Measurements from ENCODE around the gene PDE9A.

PDE9A gene

DNA sequence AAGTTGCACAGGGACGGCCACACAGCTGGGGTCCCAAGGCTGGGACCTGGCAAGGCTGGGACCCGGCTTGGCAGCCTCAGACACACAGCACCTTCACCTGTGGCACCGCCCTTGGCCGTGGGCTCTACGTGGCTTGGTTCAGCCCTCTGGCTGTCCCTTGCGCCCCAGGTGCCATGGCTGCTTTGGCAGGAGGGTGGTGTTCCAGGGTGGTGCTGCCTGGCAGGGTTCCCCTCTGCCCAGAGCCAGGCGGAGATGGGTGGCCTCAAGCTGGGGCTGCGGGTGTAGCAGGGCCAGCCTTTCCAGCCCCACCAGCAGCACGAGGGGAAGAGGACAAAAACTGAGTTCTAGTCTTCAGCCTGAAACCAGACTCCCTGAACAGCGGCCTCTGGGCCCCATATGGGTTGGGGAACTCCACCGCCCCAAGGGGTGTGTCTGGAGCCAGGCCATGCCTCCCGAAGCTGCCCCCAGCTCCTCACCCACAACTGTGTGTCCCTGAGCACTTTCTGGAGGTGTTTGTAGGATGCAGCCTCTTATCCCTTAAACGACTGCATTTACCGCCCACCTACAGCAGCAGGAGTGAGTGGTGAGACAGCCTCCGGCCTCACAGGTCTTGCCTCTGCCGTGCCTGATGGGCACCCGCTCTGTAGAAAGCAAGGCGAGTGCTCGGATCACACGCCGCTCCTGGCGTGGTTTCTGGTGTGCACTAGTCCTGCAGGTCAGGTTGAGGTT lies 92.3 kb downstream of the PDE9A start:
- no peak for DNase-seq

DNA sequence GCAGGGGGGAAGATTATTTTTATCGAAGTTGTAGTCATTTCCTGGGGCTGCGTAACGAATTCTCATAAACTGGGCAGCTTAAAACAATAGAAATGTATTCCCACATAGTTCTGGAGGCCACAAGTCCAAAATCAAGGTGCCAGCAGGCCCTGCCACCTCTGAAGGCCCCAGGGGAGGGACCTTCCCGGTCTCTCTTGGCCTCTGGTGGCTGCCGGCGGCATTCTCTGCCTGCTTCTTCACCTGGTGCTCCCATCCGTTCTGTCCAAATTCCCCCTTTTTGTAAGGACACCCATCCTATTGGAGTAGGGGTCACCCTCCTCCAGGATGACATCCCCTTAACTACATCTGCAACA lies 92.8 kb downstream of the PDE9A start:
- no peak for DNase-seq

DNA sequence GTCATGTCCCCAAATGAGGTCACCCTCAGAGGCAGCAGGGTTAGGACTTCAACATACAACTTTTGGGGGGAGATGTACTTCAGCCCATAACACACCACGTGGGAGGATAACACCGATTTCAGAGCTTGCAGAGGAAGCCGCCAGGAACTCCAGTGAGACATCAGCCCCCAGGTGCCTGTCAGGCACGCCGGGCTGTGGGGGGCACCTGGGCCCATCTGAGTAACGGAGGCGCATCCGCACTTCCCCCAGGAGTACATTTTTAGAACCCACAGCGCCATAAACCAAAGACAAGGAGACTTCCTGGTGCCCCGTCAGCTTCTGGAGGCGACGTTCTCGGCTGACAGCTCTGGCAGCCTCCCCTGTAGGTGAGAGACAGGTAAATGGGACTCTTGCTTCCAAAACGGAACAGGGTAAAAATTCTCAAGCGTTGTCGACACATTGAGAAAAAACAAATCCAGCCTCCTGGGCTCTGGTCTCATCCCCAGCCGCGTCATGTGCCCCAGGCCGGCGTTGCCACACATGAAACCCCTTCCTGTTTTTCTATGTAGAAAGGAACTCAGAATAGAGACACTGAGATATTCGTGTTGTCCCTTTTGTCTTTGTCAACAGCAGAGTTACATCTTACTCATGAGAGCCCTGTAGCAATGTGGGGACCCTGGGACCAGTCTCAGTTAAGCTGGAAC lies 93.3 kb downstream of the PDE9A start:
- peak; percentile 16 to 28 for DNase-seq

DNA sequence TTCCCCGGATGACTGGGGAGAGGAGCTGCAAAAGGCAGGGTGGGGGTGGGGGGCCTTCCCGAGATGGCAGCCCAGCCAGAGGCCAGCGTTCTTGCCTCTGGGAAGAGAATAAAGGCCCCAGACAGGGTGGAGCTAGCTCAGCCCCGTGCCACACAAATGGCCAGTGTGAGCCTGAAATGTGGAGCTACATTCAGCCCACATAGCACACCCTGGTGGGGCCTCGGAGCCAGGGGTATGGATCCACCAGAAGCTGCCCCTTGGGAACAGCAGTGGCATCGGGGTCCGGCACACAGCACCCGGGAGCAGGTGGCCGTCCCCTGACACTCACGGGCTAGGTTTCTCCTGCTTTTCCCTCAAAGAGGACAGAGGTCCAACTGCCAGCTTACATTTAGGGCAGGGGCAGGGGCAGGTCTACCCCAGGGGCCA lies 93.9 kb downstream of the PDE9A start:
- DNase-seq, result no peak

DNA sequence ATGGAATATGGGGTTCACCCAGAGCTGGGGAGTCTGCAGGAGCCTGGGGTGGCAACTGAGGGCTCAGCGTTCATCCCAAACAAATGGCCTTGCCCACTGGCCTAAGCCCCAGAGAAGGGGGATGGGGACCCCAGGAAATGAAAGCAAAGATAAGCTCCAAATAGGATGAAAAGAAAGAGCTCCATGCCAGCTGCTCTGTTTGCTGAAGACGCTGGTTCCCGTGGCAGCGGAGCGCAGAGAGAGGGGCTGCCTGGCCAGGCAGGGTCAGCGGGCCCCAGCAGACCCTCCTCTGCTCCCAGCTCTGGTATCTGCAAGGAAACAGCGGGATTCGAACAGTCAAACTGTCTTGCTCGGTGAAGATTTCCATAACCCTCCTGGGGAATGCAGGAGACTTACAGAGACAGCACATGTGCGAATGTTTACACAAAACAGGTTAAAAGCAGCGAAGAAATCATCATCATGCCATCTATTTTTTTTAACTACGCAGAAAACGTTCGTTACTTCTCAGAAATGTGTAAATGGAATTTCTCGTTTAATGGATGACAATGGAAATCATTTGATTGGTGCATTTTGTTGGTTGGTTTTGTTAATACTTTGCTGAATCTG lies 94.4 kb downstream of the PDE9A start:
- no peak for DNase-seq

DNA sequence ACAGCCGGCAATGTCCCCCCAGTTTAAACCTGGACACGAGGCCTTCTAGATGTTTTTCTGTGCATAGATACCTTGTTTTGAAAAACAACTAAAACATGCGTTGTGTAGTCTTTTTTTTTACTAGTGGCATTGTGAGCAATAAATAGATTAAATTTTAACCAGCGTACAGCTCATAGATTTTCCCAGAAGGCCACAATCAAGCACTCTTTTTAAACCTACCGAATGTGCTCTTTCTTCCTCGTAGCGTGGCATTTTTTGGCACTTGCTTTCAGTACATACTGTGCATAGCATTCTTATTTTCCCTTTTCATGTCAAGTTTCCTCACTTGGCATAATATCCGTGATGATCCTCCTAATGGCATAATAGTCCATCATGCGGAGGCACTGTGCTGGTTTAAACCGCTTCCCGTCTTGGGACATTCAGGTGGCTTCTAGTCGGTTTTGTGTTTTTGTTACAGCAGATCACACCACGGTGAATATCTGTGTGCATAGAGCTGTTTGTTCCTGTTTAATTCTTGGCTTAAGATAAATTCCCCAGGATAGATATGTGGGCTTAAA lies 95.3 kb downstream of the PDE9A start:
- no peak for DNase-seq

DNA sequence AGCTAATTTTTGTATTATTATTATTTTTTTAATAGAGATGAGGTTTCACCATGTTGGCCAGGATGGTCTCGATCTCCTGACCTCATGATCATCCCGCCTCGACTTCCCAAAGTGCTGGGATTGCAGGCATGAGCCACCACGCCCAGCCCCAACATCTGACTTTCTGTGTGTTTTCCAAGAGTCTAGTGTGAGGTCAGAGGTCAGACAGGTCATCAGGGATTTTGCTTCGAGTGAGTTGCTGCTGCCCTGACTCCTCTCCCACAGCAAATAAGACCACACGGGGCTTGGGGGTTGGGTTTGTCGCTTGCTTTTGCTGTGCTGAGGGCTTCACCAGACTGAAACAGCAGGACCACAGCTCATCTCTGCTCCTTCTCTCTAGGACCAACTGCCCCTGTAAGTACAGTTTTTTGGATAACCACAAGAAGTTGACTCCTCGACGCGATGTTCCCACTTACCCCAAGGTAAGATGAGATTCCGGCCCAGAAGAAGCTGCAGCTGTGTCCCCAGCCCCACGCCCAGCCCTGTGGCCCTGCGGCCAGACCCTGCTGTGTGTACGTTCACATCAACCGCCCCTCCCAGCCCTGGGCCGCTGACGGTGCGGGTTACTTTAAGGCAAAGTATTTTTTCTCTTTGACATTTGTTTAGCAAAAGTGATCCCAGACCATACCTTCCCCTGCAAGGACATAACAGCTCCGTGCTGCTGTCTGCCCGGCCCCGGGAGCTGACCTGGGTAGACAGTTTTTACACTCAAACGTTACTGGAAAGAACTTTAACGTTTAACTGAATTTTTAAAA lies 97.5 kb downstream of the PDE9A start:
- no peak for DNase-seq

DNA sequence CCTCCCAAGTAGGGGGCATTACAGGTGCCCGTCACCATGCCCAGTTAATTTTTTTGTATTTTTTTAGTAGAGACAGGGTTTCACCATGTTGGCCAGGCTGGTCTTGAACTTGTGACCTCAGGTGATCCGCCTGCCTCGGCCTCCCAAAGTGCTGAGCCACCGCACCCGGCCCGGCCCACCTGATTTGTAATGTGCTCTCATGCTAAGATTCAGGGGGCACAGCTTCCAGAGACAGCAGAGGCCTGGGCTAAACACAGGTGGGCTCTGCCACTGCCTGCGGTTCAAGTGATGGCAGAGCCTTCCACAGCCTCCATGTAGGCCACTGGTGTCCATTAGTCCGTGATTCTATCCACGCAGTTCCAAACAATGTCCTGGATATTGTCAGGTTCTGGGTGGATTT lies 98.4 kb downstream of the PDE9A start:
- DNase-seq, result no peak

DNA sequence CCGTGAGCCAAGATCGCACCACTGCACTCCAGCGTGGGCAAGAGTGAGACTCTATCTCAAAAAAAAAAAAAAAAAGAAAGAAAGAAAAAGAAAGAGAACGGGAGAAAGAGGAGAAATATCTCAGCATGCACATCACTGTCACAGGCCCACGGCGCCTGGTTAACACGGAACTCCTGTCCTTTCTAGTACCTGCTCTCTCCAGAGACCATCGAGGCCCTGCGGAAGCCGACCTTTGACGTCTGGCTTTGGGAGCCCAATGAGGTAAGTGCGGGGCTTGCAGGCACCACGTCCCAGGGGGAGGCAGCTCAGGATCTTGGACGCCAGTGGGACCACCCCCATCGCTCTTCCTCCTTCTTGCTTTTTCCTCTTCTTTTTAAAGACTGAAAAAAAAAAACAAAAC lies 100.4 kb downstream of the PDE9A start:
- no peak for DNase-seq

DNA sequence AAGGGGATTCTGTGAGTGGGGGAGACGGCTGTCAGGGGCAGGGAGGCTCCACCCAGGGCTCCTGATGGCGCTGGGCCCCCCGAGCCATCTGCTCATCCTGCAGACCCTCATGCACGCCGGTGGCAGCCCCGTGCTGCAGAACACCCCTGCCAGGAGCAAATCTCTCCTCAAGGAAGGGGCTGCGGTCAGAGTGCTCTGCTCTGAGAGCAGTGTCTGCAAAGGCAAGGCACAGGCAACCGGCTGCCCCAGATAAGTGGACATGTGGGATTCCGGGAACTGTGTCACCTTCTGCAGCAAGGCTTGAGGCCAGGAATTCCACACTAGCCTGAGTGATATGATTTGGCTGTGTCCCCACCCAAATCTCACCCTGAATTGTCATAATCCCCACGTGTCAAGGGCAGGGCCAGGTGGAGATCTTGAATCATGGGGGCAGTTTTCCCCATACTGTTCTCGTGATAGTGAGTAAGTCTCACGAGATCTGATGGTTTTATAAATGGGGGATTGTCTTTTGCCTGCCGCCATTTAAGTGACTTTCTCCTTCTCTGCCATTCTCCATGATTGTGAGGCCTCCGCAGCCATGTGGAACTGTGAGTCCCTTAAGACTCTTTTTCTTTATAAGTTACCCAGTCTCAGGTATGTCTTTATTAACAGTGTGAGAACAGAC lies 101.0 kb downstream of the PDE9A start:
- no peak for DNase-seq

DNA sequence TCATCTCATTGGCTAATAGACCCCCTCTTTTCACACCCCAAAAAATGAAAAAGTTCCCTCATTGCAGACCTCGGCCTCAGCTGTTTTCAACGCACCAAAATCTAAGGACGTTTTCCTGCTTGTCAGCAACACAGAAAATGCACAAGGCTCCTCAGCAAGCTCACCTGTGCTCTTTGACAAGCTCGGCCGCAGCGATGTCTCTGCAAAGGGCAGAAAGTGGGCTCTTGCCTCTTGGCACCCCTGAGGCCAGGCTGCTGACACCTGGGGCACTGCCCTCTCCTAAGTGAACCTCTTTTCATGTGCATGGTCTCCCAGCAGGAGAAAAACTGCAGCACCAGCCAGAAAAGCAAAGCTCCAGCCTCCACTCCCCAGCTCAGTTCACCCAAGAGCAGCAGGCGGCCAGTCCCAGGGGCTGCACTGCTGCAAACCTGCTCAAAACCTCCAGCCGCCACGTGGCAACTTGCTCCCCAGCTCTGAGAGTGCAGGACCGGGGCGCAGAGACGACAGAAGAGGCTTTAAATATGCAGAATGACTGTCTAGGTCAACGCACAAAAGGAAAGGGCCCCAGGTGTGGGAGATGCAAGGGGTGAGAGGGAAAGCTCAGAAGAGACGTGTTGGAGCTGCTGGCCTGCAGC lies 101.7 kb downstream of the PDE9A start:
- no peak for DNase-seq

DNA sequence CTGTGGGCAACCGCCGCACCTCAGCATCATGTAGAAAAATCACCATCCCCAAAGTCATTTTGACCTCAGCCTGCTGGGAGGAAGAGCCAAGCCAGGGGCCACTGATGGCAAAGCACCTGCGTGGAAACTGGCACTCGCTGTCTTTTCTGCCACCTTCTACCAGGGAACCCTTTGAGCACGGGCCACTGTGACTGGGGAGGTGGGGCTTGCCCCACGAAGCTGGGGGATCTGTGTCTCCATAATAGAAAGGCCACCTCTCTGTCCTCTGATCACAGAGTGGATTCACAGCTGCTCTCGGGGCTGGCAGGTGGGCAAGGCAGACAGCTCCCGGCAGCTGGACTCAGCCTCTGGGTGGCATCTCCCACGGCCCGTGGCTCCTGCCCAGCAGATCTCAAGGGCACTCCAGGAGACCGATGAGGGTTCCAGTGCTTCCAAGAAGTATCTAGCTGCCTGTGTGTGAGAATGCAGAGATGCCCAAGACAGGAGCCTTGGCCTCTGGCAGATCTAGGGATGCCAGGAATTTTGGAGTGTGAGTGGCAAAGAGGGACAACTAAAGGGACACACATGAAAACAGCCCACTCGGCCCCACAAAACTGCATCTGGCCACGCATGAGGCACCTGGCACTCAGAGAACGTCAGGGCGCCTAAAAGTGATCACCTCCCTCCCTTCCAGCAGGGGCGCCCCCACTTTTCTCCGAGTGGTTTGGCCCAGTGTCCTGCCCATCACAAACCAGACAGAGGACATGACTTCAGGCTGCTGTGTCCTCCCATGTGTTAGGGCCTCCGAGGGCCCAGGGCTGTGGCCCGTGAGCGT lies 102.6 kb downstream of the PDE9A start:
- no peak for DNase-seq

DNA sequence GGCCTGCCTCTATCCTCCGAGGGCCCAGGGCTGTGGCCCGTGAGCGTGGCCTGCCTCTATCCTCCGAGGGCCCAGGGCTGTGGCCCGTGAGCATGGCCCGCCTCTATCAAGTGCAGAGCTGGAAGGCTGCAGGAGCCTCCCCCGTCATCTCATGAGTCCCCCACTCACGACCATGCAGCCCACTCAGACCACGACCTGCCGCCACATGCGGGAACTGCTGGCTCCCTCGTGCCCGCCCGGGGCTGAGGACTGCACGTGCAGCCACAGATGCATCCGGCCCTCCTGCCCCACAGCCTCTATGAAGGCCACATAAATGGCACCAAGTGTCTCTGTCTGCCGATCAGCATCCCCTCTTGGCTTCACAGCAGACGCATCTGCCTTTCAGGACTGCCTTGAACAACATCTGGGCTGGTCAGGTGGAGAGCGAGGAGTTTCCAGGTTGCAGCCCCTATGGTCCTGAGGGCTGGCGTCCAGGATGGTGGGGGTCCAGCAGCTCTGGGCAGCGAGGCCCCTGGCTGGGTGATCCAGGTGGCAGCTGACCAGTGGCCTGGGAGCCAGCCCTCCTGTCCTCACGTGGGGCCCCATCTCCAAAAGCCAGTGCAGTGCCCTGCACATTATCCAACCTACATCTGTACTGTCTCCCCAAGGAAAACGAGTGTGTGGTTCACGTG lies 103.3 kb downstream of the PDE9A start:
- no peak for DNase-seq

DNA sequence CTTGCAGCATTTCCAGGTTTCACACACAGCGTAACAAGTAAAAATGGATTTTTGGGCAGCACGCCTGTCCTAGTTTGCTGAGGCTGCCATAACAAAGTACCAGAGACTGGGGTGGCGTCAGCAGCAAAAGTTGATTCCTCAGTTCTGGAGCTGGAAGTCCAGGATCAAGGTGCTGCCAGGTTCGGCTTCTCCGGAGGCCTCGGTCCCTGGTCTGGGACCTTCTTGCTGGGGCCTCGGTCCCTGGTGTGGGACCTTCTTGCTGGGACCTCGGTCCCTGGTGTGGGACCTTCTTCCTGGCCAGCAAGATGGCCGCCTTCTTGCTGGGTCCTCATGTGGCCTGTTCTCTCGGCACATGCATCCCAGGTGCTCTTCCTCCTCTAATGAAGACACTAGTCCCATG lies 104.0 kb downstream of the PDE9A start:
- no peak for DNase-seq

DNA sequence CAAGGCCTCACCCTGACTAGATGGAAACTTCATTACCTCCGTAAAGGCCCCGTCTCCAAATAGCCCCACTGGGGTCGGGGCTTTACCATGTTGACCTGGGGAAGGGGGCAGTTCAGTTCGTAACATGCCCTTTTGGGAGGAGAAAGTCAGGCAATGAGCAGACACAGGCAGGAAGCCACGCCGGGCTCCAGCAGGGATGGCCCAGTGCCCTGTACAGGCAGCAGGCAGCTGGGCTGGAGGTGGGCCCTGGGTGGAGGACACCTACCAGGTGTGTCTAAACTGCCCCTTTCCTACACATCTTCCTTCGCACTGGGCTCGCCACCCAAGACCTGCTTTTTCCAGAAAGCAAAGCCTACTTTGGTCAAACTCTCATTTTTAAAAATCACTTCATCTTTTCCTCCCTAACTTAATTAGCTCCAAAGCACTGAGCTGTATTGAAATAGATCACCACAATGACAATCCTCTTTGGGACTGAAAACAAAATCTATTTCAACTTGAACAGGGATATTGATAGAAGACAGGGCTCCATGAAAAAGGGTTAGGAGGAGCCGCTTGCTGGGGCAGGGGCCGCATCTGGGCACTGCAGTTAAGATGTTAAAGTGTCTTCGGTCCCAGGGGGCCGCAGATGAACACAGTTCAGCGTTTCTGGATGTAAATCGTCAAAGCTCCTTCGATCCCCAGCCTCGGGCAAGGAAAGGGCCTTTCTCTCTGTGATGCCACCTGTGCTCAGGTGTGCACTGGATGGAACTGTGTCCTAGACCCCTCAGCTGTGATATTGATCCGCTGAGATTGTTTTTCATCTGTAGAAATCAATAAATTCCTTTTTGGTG lies 104.6 kb downstream of the PDE9A start:
- no peak for DNase-seq

DNA sequence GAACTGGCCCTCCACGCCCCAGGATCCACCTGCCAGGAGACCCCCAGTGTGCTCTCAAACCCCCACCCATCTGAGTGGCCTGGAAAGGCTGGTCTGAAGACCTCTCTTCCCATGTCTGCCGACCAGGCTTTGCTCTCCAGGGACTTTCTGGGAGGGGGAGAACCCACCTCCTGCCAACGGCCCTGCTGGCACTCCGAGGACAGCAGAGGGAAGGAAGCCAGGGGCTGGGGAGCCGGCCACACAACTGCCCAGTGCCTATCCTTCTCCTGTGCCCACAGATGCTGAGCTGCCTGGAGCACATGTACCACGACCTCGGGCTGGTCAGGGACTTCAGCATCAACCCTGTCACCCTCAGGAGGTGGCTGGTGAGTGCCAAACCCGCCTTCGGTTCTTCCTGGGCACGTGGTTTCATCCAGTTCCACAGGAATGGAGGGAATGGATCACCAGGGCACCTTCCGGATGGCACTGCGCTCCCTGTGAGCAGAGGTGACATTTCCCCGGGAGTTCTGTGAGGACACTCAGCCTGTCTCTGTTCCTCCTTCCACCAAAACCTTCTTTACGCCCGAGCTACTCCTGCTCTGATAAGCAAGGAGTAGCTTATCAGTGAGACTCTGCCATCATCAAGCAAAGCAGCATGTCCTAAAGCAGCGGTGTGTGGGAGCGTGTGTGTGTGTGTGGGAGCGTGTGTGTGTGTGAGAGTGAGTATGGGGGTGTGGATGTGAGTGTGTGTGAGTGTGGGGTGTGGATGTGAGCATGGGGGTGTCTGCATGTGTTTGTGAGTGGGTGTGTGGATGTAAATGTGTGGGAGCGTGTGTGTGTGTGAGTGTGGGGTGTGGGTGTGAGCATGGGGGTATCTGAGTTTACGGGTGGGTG lies 105.5 kb downstream of the PDE9A start:
- no peak for DNase-seq

DNA sequence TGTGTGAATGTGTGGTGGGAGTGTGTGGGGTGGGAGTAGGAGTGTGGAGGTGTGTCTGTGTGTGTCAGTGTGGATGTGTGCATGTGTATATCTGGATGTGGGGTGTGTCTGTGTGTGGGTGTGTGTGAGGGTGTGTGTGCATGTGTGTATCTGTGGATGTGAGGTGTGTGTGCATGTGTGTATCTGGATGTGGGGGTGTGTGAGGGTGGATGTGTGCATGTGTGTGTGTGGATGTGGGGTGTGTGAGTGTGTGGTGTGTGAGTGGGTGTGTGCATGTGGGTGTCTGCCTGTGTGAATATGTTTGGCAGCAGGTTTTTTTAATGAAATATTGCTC lies 106.1 kb downstream of the PDE9A start:
- no peak for DNase-seq

DNA sequence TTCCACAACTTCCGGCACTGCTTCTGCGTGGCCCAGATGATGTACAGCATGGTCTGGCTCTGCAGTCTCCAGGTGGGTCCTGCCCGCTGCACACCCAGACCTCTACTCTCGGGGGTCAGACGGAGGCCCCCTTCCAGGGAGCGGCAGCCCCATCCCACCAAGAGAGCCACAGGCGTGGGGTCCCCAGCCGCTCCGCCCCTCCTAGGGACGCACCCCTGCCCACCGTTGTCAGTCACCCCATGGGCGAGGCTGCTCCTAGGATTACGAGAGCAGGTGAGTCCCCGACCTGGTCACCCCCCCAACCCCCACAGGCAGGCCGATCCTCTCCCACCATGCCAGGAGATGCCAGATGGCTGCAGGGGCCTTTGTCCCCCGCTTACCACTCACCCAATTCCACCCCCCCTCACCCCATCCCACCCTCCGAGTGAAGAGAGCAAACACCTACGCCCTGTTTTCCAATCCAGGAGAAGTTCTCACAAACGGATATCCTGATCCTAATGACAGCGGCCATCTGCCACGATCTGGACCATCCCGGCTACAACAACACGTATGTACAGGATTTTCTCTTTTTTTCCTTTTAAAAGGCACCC lies 107.0 kb downstream of the PDE9A start:
- no peak for DNase-seq
